ENCODE data around the gene ZFYVE9.
A peak's percentile ranks its signal among the peaks of the same experiment; 100 is the strongest.

ZFYVE9 gene

DNA sequence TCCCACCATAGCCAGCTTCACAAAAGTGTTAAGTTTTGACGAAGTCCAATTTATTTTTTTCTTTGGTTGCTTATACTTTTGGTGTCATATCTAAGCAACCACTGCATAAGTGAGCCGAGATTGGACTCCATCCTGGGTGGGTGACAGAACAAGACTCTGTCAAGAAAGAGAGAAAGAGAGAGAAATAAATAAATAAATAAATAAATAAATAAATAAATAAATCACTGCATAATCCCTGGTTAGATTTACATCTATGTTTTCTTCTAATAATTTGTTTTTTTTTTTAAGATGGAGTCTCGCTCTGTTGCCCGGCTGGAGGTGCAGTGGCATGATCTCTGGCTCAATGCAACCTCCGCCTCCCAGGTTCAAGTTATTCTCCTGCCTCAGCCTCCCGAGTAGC, 18.3 kb upstream of the ZFYVE9 start (continued):
- TF ChIP-seq ZNF391 (tag by site-specific recombination; IDR thresholded peaks at IDR 0.05; ENCODE audit: borderline replicate concordance, low read depth) (no peak), ZNF16 (tag by site-specific recombination; IDR thresholded peaks at IDR 0.05; ENCODE audit: low read depth) (no peak), ZFP37 (tag by site-specific recombination; IDR thresholded peaks at IDR 0.05) (peak; percentile 56; the same call in 1 of the 2 replicates), RBAK (tag by site-specific recombination; IDR thresholded peaks at IDR 0.05) (0 out of 2 replicates have a peak, but pooled peaks have one; percentile 61), ZBTB7A (tag by site-specific recombination; IDR thresholded peaks at IDR 0.05; ENCODE audit: low read depth) (no peak), ZNF292 (tag by site-specific recombination; IDR thresholded peaks at IDR 0.05; ENCODE audit: borderline replicate concordance, low read depth) (peak; percentile 84), MZF1 (tag by site-specific recombination; IDR thresholded peaks at IDR 0.05; ENCODE audit: borderline replicate concordance) (no peak; the same call in 1 of the 2 replicates), ZNF623 (tag by site-specific recombination; IDR thresholded peaks at IDR 0.05) (peak; percentile 85), GLI4 (tag by site-specific recombination; IDR thresholded peaks at IDR 0.05) (no peak), ZNF433 (tag by site-specific recombination; IDR thresholded peaks at IDR 0.05; ENCODE audit: low read depth) (peak; percentile 80), OVOL3 (tag by site-specific recombination; IDR thresholded peaks at IDR 0.05) (peak; percentile 73; the same call in 1 of the 2 replicates), ZNF266 (tag by site-specific recombination; IDR thresholded peaks at IDR 0.05; ENCODE audit: low read depth) (peak; percentile 82), ZEB2 (tag by site-specific recombination; IDR thresholded peaks at IDR 0.05) (0 out of 2 replicates have a peak, but pooled peaks have one; percentile 23), ZNF701 (tag by site-specific recombination; IDR thresholded peaks at IDR 0.05) (no peak), ZNF426 (tag by site-specific recombination; IDR thresholded peaks at IDR 0.05) (peak; percentile 92), ZNF404 (tag by site-specific recombination; IDR thresholded peaks at IDR 0.05) (peak; percentile 81; the same call in 1 of the 2 replicates), ZNF223 (tag by site-specific recombination; IDR thresholded peaks at IDR 0.05) (0 out of 2 replicates have a peak, but pooled peaks have one; percentile 38), ZNF394 (tag by site-specific recombination; IDR thresholded peaks at IDR 0.05; ENCODE audit: borderline replicate concordance) (peak; percentile 97), ZNF24 (tag by site-specific recombination; IDR thresholded peaks at IDR 0.05) (no peak), ZNF549 (tag by site-specific recombination; IDR thresholded peaks at IDR 0.05) (no peak), ZNF530 (tag by site-specific recombination; IDR thresholded peaks at IDR 0.05; ENCODE audit: low read depth) (peak; percentile 82; the same call in 1 of the 2 replicates)
- TF ChIP-seq, protein P1, sequence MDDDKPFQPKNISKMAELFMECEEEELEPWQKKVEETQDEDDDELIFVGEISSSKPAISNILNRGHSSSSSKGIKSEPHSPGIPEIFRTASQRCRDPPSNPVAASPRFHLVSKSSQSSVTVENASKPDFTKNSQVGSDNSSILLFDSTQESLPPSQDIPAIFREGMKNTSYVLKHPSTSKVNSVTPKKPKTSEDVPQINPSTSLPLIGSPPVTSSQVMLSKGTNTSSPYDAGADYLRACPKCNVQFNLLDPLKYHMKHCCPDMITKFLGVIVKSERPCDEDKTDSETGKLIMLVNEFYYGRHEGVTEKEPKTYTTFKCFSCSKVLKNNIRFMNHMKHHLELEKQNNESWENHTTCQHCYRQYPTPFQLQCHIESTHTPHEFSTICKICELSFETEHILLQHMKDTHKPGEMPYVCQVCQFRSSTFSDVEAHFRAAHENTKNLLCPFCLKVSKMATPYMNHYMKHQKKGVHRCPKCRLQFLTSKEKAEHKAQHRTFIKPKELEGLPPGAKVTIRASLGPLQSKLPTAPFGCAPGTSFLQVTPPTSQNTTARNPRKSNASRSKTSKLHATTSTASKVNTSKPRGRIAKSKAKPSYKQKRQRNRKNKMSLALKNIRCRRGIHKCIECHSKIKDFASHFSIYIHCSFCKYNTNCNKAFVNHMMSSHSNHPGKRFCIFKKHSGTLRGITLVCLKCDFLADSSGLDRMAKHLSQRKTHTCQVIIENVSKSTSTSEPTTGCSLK (tag by site-specific recombination; IDR thresholded peaks at IDR 0.05), result no peak
- TF ChIP-seq, protein P2, sequence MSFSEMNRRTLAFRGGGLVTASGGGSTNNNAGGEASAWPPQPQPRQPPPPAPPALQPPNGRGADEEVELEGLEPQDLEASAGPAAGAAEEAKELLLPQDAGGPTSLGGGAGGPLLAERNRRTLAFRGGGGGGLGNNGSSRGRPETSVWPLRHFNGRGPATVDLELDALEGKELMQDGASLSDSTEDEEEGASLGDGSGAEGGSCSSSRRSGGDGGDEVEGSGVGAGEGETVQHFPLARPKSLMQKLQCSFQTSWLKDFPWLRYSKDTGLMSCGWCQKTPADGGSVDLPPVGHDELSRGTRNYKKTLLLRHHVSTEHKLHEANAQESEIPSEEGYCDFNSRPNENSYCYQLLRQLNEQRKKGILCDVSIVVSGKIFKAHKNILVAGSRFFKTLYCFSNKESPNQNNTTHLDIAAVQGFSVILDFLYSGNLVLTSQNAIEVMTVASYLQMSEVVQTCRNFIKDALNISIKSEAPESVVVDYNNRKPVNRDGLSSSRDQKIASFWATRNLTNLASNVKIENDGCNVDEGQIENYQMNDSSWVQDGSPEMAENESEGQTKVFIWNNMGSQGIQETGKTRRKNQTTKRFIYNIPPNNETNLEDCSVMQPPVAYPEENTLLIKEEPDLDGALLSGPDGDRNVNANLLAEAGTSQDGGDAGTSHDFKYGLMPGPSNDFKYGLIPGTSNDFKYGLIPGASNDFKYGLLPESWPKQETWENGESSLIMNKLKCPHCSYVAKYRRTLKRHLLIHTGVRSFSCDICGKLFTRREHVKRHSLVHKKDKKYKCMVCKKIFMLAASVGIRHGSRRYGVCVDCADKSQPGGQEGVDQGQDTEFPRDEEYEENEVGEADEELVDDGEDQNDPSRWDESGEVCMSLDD (tag by site-specific recombination; IDR thresholded peaks at IDR 0.05), result no peak
- TF ChIP-seq, protein P3, sequence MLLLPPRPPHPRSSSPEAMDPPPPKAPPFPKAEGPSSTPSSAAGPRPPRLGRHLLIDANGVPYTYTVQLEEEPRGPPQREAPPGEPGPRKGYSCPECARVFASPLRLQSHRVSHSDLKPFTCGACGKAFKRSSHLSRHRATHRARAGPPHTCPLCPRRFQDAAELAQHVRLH (tag by site-specific recombination; IDR thresholded peaks at IDR 0.05), result peak; percentile 58; the same call in 1 of the 2 replicates
- TF ChIP-seq, protein P4, sequence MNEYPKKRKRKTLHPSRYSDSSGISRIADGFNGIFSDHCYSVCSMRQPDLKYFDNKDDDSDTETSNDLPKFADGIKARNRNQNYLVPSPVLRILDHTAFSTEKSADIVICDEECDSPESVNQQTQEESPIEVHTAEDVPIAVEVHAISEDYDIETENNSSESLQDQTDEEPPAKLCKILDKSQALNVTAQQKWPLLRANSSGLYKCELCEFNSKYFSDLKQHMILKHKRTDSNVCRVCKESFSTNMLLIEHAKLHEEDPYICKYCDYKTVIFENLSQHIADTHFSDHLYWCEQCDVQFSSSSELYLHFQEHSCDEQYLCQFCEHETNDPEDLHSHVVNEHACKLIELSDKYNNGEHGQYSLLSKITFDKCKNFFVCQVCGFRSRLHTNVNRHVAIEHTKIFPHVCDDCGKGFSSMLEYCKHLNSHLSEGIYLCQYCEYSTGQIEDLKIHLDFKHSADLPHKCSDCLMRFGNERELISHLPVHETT (tag by site-specific recombination; IDR thresholded peaks at IDR 0.05), result peak; percentile 74
- TF ChIP-seq, protein P5, sequence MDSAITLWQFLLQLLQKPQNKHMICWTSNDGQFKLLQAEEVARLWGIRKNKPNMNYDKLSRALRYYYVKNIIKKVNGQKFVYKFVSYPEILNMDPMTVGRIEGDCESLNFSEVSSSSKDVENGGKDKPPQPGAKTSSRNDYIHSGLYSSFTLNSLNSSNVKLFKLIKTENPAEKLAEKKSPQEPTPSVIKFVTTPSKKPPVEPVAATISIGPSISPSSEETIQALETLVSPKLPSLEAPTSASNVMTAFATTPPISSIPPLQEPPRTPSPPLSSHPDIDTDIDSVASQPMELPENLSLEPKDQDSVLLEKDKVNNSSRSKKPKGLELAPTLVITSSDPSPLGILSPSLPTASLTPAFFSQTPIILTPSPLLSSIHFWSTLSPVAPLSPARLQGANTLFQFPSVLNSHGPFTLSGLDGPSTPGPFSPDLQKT (IDR thresholded peaks at IDR 0.05; ENCODE audit: borderline replicate concordance, low read depth, low read length), result no peak
- TF ChIP-seq, protein P6, sequence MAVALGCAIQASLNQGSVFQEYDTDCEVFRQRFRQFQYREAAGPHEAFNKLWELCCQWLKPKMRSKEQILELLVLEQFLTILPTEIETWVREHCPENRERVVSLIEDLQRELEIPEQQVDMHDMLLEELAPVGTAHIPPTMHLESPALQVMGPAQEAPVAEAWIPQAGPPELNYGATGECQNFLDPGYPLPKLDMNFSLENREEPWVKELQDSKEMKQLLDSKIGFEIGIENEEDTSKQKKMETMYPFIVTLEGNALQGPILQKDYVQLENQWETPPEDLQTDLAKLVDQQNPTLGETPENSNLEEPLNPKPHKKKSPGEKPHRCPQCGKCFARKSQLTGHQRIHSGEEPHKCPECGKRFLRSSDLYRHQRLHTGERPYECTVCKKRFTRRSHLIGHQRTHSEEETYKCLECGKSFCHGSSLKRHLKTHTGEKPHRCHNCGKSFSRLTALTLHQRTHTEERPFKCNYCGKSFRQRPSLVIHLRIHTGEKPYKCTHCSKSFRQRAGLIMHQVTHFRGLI (tag by site-specific recombination; IDR thresholded peaks at IDR 0.05), result no peak

All from HEK293 (cell line).